HL-60 (cell line): ENCODE measurements around the gene ABI3BP.

Experiments
- CTCF ChIP-seq: IDR thresholded peaks from one replicate; pipeline ENCODE4 v1.5.1; 2011; ENCODE audit warnings: low read length, control low read depth, inconsistent platforms; ENCODE audit not compliant: insufficient read depth
- GABPA ChIP-seq: IDR thresholded peaks from 2 replicates; pipeline ENCODE4 v1.6.1; 2012; ENCODE audit warnings: low read depth
- POLR2AphosphoS5 ChIP-seq: IDR thresholded peaks from 2 replicates; pipeline ENCODE4 v1.6.1; 2012; ENCODE audit warnings: low read depth
- REST ChIP-seq: IDR thresholded peaks from 2 replicates; pipeline ENCODE4 v1.6.1; 2012; ENCODE audit warnings: low read depth; ENCODE audit not compliant: insufficient replicate concordance
- SPI1 ChIP-seq: IDR thresholded peaks from 2 replicates; pipeline ENCODE4 v1.6.1; 2012; ENCODE audit warnings: low read depth, mild to moderate bottlenecking, borderline replicate concordance

GRCh38 chr3:100779480-100779879, 213.7 kb downstream of the ABI3BP start:
- TF ChIP-seq POLR2AphosphoS5 (no peak), CTCF (no peak), REST (no peak), GABPA (no peak), SPI1 (no peak)
